GM12864 (cell line): ENCODE data around the gene NDUFB10.

ENCODE experiments used
- DNase-seq: peaks from one replicate; pipeline ENCODE4 v3.0.0-alpha.2; 2011; ENCODE audit warnings: low read depth
- H3K4me3 ChIP-seq: 2 replicates; pipeline ENCODE4 v1.5.1; 2011; ENCODE audit warnings: mild to moderate bottlenecking, low read depth, low read length, control low read depth
- TF ChIP-seq, protein P1 (sequence below): IDR thresholded peaks from 2 replicates; pipeline ENCODE4 v1.5.1; 2011; ENCODE audit warnings: low read depth, mild to moderate bottlenecking, moderate library complexity, low read length, control low read depth, inconsistent platforms; ENCODE audit errors: missing control alignments

Gene NDUFB10

DNA sequence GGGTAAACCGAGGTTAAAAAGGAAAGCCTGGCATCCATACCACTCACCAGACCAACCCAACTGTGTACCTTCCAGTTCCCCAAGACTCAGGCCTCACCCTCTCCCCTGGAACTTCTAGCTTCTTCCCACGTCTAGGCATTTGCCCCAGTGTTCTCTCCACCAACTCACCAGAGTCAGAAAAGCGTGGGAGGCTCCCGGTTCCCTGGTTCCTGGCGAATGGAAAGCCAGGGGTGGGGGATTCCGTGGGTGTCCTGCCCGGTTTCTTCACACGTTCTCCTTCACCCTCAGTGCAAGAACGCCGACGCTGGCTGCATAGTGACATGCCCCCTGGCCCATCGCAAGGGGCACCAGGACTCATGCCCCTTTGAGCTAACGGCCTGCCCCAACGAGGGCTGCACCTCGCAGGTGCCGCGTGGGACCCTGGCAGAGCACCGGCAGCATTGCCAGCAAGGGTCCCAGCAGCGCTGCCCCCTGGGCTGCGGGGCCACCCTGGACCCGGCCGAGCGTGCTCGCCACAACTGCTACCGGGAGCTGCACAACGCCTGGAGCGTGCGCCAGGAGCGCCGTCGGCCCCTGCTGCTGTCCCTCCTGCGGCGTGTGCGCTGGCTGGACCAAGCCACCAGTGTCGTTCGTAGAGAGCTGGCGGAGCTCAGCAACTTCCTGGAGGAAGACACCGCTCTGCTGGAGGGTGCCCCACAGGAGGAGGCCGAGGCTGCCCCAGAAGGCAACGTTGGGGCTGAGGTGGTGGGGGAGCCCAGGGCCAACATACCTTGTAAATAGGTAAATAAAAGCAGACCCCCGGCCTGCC, 9.0 kb downstream of the NDUFB10 start:
- no peak for DNase-seq
- no peak overlapping the region for H3K4me3 ChIP-seq
- TF ChIP-seq, protein P1, sequence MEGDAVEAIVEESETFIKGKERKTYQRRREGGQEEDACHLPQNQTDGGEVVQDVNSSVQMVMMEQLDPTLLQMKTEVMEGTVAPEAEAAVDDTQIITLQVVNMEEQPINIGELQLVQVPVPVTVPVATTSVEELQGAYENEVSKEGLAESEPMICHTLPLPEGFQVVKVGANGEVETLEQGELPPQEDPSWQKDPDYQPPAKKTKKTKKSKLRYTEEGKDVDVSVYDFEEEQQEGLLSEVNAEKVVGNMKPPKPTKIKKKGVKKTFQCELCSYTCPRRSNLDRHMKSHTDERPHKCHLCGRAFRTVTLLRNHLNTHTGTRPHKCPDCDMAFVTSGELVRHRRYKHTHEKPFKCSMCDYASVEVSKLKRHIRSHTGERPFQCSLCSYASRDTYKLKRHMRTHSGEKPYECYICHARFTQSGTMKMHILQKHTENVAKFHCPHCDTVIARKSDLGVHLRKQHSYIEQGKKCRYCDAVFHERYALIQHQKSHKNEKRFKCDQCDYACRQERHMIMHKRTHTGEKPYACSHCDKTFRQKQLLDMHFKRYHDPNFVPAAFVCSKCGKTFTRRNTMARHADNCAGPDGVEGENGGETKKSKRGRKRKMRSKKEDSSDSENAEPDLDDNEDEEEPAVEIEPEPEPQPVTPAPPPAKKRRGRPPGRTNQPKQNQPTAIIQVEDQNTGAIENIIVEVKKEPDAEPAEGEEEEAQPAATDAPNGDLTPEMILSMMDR: no peak

DNA sequence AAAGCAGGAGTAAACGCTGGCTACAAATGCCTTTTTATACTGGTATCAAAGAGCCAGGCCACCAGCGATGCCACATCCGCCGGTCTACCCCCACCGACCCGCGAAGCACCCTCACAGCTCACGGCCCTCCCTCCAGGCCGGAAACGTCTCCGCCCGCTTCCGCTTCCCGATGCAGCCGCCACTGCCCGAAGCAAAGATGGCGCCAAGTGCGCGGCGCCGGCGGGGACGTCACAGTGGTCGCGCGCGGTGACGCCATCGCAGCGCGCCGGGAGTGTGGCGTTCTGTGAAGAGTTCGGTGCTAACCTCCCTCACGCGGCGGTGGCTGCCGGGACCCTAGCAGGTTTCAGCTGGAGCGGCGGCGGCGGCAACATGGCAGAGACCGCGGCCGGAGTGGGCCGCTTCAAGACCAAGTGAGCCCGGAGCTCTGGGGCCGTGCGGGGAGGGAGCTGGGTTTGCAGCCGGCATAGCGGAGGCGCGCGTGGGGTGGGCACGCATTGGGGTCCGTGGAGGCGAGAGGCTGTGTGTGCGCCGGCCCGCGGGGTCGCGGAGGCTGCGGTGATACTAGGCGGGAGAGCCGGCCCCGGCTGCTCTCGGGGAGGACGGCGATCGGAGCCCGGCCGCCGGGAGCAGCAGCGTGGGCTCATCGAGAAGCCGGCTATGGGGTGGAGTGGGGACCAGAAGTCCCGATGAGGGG, 12.6 kb downstream of the NDUFB10 start, which contains the start of gene TBL3:
TBL3 (plus strand) TSS at position 258 of the 694 bp plus-strand sequence; CDS start at position 370, 112 bp downstream.
- TF ChIP-seq, protein P1: no peak
- DNase-seq: peak; percentile 75
- H3K4me3 ChIP-seq: peak within 1 kb of the TSS; percentile 92

DNA sequence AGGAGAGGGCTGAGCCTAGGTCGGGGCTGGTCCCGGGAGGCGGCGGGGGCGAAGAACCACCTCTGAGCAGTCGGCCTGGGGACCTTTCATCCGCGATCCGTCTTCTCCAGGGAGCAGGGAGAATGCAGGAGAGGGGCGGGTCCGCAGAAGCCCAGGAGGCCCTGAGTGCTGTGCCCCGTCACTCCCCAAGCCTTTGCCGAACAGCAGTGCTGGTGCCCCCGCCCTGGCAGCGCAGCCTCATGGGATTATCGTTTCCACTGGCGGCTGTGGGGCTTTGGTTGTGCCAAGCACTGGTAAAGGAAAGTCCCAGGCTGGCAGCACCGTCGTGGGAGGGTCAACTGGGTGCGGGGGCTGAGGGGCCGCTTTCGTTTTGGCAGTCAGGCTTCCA, 13.1 kb downstream of the NDUFB10 start:
- TF ChIP-seq, protein P1: no peak
- DNase-seq: no peak
- H3K4me3 ChIP-seq: peak overlapping the region; percentile 92

DNA sequence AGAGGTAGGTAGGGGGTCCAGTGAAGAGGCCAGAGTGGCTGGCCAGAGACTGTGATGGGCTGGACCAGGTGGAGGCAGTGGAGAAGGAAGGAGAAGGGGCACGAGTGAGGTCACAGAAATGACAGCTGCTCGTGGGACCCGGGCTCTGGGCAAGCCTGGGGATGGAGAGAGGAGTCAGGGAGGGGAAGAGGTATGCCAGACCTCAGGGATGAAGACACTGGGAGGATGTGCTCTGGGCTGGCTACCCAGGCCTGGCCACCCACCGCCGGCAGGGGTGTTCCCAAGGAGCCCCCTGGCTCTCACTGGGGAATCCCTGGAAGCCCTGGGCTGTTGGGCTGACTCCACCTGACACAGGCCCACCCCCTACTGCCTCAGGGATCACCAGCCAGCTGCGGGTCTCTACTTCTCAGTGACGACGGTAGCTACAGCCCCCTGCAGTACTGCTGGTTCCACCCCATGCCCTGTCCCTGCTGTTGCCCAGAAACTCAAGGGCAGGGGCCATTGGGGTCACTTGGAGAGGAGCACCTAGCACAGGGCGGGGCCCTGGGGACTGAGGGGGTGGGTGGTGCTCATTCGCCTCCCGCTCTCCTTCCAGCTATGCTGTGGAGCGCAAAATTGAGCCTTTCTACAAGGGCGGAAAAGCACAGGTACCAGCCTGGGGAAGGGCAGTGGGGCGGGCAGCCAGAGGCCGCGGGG, 14.3 kb downstream of the NDUFB10 start:
- no peak overlapping the region for H3K4me3 ChIP-seq
- no peak for DNase-seq
- TF ChIP-seq, protein P1: no peak

DNA sequence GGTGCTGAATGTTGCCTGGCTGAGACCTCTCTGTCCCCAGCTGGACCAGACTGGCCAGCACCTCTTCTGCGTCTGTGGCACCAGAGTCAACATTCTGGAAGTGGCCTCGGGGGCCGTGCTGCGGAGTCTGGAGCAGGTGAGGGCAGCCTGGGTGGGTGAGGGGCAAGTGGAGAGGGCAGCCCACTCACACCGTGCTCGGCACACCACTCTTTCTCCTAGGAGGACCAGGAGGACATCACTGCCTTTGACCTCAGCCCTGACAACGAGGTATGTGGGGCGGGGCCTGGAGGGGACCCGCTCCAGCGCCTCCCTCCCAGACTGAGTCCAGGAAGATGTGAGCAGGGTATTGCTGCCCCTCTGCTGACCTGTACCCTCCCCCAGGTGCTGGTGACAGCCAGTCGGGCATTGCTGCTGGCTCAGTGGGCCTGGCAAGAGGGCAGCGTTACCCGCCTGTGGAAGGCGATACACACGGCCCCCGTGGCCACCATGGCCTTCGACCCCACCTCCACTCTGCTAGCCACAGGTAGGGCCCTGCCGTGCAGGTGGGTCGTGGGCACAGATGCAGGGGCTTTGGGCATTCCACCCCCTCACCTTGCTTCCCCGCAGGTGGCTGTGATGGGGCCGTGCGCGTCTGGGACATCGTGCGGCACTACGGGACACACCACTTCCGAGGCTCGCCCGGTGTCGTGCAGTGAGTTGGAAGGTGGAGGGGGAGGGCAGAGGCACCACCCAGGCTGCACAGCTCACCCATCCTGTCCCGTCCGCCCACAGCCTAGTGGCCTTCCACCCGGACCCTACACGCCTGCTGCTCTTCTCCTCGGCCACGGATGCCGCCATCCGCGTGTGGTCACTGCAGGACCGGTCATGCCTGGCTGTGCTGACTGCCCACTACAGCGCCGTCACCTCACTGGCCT, 15.1 kb downstream of the NDUFB10 start:
- no peak overlapping the region for H3K4me3 ChIP-seq
- no peak for DNase-seq
- TF ChIP-seq, protein P1: no peak

DNA sequence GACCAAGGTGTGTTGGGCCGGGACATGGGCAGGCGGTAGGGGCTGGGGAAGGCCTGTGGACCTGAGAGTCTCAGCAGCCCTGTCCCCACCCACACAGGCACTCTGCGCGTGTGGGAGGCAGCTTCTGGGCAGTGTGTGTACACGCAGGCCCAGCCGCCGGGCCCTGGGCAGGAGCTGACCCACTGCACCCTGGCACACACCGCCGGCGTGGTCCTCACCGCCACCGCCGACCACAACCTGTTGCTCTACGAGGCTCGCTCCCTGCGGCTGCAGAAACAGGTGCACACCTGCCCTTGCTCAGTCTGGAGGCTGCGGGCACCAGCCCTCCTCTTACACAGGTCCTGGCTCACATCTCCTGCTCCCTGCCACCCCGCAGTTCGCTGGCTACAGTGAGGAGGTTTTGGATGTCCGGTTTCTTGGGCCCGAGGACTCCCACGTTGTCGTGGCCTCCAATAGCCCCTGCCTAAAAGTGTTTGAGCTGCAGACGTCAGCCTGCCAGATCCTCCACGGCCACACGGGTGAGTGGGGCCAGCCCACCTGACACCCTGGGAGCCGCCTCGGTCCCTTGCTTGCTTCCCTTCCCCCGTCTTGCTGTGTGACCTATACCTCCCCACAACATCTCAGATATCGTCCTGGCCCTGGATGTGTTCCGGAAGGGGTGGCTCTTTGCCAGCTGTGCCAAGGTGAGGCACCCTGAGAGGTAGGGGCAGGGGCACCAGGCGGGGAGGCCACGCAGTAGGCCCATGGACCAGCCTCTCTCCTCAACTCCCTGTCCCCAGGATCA, 16.3 kb downstream of the NDUFB10 start:
- TF ChIP-seq, protein P1: no peak
- no peak overlapping the region for H3K4me3 ChIP-seq
- DNase-seq: no peak
